Measurements from ENCODE around the gene NIT1. TPM values are rescaled to one million over a fixed set of nuclear protein-coding genes. Genes with fewer than 3 reads are reported as not detected.
A peak's percentile ranks its signal among the peaks of the same experiment; 100 is the strongest.

NIT1 gene
- total and polyA plus RNA-seq, 10 of the 15 experiments (the other 5 are each of a cell fraction or from before 2014, with no cell fraction given), result 19.2 to 54.4 (median 28.3) TPM

DNA sequence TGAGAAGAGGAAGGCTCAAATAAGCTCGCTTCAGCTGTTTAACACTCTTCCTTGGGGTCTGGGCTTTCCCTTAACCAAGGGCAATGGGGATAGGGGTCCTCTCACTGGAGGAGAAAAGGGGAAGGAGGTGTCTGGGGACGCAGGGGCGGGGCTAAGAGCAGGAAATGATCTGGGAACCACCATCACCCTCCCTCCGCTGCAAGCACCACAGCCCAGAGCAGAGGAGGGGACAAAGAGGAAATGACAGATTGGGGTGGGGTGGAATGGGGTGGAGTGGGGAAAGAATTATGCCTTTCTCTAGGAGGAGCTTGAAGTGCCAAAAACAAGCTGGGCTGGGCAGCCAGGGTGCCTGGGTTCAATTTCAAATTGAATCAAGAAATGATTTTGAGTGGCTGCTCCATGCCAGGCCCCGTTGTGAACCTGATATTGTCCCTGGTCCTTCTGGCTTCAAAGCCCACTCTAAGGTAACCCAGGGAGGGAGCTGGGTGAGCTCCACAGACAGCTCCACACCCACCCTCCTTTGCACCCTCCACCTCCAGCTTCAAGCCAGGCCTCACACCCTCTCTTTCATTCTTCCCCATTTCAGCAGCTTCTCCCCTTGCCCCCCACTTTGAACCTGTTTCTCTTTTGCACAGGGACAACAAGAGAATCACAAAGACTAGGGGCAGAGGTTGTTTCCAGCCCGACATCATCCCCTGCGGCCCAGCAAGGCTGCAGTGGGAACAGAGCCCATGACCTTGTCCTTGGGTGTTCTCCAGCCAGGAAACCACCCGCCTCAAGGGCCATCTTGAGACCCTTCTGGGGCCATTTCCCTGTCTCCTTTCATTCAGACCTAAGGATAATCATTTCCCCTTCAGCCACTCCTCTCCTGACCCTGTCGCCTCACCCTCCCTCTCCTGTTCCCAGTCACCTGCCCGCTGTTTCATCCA is 49.3 kb upstream of the NIT1 start (continued):
- TF ChIP-seq DPF2 (IDR thresholded peaks at IDR 0.05) (peak; percentile 11; the same call in 1 of the 2 replicates), SREBF2 (IDR thresholded peaks at IDR 0.05; ENCODE audit: low read length) (no peak), BACH1 (IDR thresholded peaks at IDR 0.05; ENCODE audit: borderline replicate concordance) (no peak), RFX5 (IDR thresholded peaks at IDR 0.05; ENCODE audit: low read depth, low read length) (no peak), ELK1 (IDR thresholded peaks at IDR 0.05; ENCODE audit: low read depth, low read length) (no peak), CREB1 (IDR thresholded peaks at IDR 0.05; ENCODE audit: low read depth) (peak; percentile 72), SP1 (IDR thresholded peaks at IDR 0.05; ENCODE audit: low read depth, low read length) (no peak), NFIC (IDR thresholded peaks at IDR 0.05; ENCODE audit: low read depth, low read length) (no peak), SMAD1 (IDR thresholded peaks at IDR 0.05; ENCODE audit: low read depth, partially characterized antibody) (peak; percentile 35), STAT3 (IDR thresholded peaks at IDR 0.05; ENCODE audit: low read depth, low read length) (no peak), CBX3 (IDR thresholded peaks at IDR 0.05; ENCODE audit: borderline replicate concordance, low read depth) (no peak), HDGF (IDR thresholded peaks at IDR 0.05) (peak; percentile 93), SIN3A (IDR thresholded peaks at IDR 0.05; ENCODE audit: low read depth, low read length) (no peak), RB1 (IDR thresholded peaks at IDR 0.05; ENCODE audit: borderline replicate concordance) (no peak), BCLAF1 (IDR thresholded peaks at IDR 0.05) (no peak), ZNF207 (IDR thresholded peaks at IDR 0.05; ENCODE audit: borderline replicate concordance) (no peak), NR2C2 (IDR thresholded peaks at IDR 0.05; ENCODE audit: borderline replicate concordance, control insufficient read depth, insufficient read length, low read depth) (no peak)
- TF ChIP-seq, protein P1, sequence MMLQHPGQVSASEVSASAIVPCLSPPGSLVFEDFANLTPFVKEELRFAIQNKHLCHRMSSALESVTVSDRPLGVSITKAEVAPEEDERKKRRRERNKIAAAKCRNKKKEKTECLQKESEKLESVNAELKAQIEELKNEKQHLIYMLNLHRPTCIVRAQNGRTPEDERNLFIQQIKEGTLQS (IDR thresholded peaks at IDR 0.05; ENCODE audit: borderline replicate concordance, extremely low read depth, low read depth, low read length), result no peak
- TF ChIP-seq, protein P2, sequence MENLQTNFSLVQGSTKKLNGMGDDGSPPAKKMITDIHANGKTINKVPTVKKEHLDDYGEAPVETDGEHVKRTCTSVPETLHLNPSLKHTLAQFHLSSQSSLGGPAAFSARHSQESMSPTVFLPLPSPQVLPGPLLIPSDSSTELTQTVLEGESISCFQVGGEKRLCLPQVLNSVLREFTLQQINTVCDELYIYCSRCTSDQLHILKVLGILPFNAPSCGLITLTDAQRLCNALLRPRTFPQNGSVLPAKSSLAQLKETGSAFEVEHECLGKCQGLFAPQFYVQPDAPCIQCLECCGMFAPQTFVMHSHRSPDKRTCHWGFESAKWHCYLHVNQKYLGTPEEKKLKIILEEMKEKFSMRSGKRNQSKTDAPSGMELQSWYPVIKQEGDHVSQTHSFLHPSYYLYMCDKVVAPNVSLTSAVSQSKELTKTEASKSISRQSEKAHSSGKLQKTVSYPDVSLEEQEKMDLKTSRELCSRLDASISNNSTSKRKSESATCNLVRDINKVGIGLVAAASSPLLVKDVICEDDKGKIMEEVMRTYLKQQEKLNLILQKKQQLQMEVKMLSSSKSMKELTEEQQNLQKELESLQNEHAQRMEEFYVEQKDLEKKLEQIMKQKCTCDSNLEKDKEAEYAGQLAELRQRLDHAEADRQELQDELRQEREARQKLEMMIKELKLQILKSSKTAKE (IDR thresholded peaks at IDR 0.05; ENCODE audit: low read depth, poor library complexity, severe bottlenecking), result no peak
- TF ChIP-seq, protein P3, sequence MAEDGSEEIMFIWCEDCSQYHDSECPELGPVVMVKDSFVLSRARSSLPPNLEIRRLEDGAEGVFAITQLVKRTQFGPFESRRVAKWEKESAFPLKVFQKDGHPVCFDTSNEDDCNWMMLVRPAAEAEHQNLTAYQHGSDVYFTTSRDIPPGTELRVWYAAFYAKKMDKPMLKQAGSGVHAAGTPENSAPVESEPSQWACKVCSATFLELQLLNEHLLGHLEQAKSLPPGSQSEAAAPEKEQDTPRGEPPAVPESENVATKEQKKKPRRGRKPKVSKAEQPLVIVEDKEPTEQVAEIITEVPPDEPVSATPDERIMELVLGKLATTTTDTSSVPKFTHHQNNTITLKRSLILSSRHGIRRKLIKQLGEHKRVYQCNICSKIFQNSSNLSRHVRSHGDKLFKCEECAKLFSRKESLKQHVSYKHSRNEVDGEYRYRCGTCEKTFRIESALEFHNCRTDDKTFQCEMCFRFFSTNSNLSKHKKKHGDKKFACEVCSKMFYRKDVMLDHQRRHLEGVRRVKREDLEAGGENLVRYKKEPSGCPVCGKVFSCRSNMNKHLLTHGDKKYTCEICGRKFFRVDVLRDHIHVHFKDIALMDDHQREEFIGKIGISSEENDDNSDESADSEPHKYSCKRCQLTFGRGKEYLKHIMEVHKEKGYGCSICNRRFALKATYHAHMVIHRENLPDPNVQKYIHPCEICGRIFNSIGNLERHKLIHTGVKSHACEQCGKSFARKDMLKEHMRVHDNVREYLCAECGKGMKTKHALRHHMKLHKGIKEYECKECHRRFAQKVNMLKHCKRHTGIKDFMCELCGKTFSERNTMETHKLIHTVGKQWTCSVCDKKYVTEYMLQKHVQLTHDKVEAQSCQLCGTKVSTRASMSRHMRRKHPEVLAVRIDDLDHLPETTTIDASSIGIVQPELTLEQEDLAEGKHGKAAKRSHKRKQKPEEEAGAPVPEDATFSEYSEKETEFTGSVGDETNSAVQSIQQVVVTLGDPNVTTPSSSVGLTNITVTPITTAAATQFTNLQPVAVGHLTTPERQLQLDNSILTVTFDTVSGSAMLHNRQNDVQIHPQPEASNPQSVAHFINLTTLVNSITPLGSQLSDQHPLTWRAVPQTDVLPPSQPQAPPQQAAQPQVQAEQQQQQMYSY (CRISPR knock-in tag; IDR thresholded peaks at IDR 0.05), result no peak

Data from GM12878 (cell line).